ENCODE results near the gene NRBF2. TPM values are rescaled to one million over a fixed set of nuclear protein-coding genes. Genes with fewer than 3 reads are reported as not detected.

Gene NRBF2
- total RNA-seq, 1 donor from 2014 or later: 25.6 TPM

GRCh38 chr10:63123727-63124362, 9.3 kb upstream of the NRBF2 start:
- TF ChIP-seq, protein P1, sequence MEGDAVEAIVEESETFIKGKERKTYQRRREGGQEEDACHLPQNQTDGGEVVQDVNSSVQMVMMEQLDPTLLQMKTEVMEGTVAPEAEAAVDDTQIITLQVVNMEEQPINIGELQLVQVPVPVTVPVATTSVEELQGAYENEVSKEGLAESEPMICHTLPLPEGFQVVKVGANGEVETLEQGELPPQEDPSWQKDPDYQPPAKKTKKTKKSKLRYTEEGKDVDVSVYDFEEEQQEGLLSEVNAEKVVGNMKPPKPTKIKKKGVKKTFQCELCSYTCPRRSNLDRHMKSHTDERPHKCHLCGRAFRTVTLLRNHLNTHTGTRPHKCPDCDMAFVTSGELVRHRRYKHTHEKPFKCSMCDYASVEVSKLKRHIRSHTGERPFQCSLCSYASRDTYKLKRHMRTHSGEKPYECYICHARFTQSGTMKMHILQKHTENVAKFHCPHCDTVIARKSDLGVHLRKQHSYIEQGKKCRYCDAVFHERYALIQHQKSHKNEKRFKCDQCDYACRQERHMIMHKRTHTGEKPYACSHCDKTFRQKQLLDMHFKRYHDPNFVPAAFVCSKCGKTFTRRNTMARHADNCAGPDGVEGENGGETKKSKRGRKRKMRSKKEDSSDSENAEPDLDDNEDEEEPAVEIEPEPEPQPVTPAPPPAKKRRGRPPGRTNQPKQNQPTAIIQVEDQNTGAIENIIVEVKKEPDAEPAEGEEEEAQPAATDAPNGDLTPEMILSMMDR (IDR thresholded peaks at IDR 0.05; ENCODE audit: unreplicated experiment): no peak
- H3K9me3 Mint-ChIP-seq (ENCODE audit: unreplicated experiment): no peaks in the 10 kb centered on the region
- no peaks in the 10 kb centered on the region for H3K4me1 Mint-ChIP-seq (ENCODE audit: unreplicated experiment)
- no peaks in the 10 kb centered on the region for H3K36me3 Mint-ChIP-seq (ENCODE audit: low read depth, unreplicated experiment)
- H3K4me3 Mint-ChIP-seq (ENCODE audit: unreplicated experiment): no peak overlapping the region
- DNase-seq (ENCODE audit: low spot score): no peak
- H3K27me3 Mint-ChIP-seq (ENCODE audit: unreplicated experiment): peaks cover 2% of the 10 kb centered on the region
- no peak overlapping the region for H3K27ac Mint-ChIP-seq (ENCODE audit: unreplicated experiment)

DNA sequence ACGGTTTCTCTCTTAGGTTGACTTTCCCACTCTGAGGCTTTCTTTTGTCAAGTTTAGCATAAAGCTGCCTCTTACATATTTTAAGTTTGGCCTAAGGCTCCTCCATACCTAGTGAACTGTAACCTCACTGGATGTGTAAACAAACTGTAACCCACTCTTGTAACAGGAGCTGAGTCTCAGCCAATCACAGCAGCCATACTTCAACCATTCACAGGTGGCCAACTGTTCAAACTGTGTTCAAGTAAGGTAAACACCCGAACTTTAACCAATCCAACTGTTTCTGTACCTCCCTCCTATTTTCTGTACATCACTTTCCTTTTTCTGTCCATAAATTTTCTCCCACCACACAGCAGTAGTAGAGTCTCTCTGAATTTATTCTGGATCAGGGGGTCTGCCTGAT, 7.7 kb upstream of the NRBF2 start:
- Mint-ChIP-seq H3K27ac (ENCODE audit: unreplicated experiment) (no peak overlapping the region), H3K36me3 (ENCODE audit: low read depth, unreplicated experiment) (no peaks in the 10 kb centered on the region), H3K27me3 (ENCODE audit: unreplicated experiment) (peaks cover 2% of the 10 kb centered on the region), H3K4me3 (ENCODE audit: unreplicated experiment) (no peak overlapping the region), H3K9me3 (ENCODE audit: unreplicated experiment) (no peaks in the 10 kb centered on the region), H3K4me1 (ENCODE audit: unreplicated experiment) (no peaks in the 10 kb centered on the region)
- no peak for DNase-seq (ENCODE audit: low spot score)
- TF ChIP-seq, protein P1 (IDR thresholded peaks at IDR 0.05; ENCODE audit: unreplicated experiment): no peak

DNA sequence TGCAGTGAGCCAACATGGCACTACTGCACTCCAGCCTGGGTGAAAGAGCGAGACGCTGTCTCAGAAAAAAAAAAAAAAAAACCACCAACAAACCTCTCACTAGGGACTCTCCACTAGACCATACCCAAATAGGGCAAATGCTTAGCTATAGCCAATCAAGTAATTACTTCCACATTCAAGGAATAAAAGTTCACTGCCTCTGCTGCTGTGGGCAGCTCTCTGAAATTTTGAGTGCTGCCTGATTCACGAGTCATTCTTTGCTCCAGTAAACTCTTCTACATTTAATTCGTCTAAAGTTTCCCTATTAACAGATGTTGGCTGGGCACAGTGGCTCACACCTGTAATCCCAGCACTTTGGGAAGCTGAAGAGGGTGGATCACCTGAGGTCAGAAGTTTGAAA, 4.7 kb upstream of the NRBF2 start:
- DNase-seq (ENCODE audit: low spot score): no peak
- H3K4me3 Mint-ChIP-seq (ENCODE audit: unreplicated experiment): no peak overlapping the region
- peaks cover 4% of the 10 kb centered on the region for H3K4me1 Mint-ChIP-seq (ENCODE audit: unreplicated experiment)
- H3K27me3 Mint-ChIP-seq (ENCODE audit: unreplicated experiment): no peaks in the 10 kb centered on the region
- peaks cover 4% of the 10 kb centered on the region for H3K36me3 Mint-ChIP-seq (ENCODE audit: low read depth, unreplicated experiment)
- TF ChIP-seq, protein P1 (IDR thresholded peaks at IDR 0.05; ENCODE audit: unreplicated experiment): no peak
- no peak overlapping the region for H3K27ac Mint-ChIP-seq (ENCODE audit: unreplicated experiment)
- H3K9me3 Mint-ChIP-seq (ENCODE audit: unreplicated experiment): no peaks in the 10 kb centered on the region

GRCh38 chr10:63129888-63130287, 3.2 kb upstream of the NRBF2 start:
- TF ChIP-seq, protein P1 (IDR thresholded peaks at IDR 0.05; ENCODE audit: unreplicated experiment): no peak
- H3K4me3 Mint-ChIP-seq (ENCODE audit: unreplicated experiment): no peak overlapping the region
- peaks cover 4% of the 10 kb centered on the region for H3K36me3 Mint-ChIP-seq (ENCODE audit: low read depth, unreplicated experiment)
- H3K27me3 Mint-ChIP-seq (ENCODE audit: unreplicated experiment): no peaks in the 10 kb centered on the region
- peaks cover 10% of the 10 kb centered on the region for H3K4me1 Mint-ChIP-seq (ENCODE audit: unreplicated experiment)
- no peak overlapping the region for H3K27ac Mint-ChIP-seq (ENCODE audit: unreplicated experiment)
- no peak for DNase-seq (ENCODE audit: low spot score)
- no peaks in the 10 kb centered on the region for H3K9me3 Mint-ChIP-seq (ENCODE audit: unreplicated experiment)

DNA sequence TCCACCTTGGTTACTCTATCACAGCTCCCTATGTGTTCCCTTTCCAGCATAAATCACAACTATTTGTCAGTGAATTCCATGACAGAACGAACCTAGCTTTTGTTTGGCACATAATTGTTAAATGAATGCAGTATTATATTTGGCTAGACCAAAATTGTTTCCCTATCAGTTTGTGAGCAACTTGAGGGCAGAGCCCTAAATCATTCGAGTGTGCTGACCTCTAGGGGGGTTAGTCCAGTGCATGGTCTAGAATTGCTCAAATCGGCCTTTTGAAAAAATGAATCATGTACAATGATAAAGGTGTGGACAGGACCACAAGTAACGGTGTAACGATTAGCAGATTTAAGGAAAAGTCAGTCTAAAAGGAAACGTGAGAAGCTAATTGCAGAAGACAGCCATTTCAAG, 475 bp upstream of the NRBF2 start:
- Mint-ChIP-seq H3K36me3 (ENCODE audit: low read depth, unreplicated experiment) (peaks cover 4% of the 10 kb centered on the region), H3K9me3 (ENCODE audit: unreplicated experiment) (no peaks in the 10 kb centered on the region), H3K4me3 (ENCODE audit: unreplicated experiment) (peak overlapping the region; percentile 89), H3K4me1 (ENCODE audit: unreplicated experiment) (peaks cover 10% of the 10 kb centered on the region), H3K27me3 (ENCODE audit: unreplicated experiment) (no peaks in the 10 kb centered on the region), H3K27ac (ENCODE audit: unreplicated experiment) (peak overlapping the region; percentile 78)
- TF ChIP-seq, protein P1 (IDR thresholded peaks at IDR 0.05; ENCODE audit: unreplicated experiment): no peak
- no peak for DNase-seq (ENCODE audit: low spot score)

Data from endothelial cell (in vitro differentiated cells).